Gastroesophageal sphincter (tissue), 3 donors: Measurements from ENCODE around the gene KCNMB2.

Experiments used
- EP300 ChIP-seq: sonication (generic); formaldehyde crosslinking; IDR thresholded peaks from one replicate; pipeline ENCODE4 v1.6.1; 2017; ENCODE audit warnings: antibody characterized with exemption, mild to moderate bottlenecking
- POLR2A ChIP-seq, 2 donors: fragments of 450-650 bp; IDR thresholded peaks; one replicate each; pipeline ENCODE4 v1.6.1; 2017; ENCODE audit warnings: antibody characterized with exemption in 2 of 2, mild to moderate bottlenecking in 2 of 2, moderate library complexity in 1 of 2
- POLR2AphosphoS5 ChIP-seq: sonication (generic); formaldehyde crosslinking; IDR thresholded peaks from one replicate; pipeline ENCODE4 v1.6.1; 2017; ENCODE audit warnings: antibody characterized with exemption
- TF ChIP-seq, protein P1 (sequence below), 4 experiments: fragments of 200-600 bp in 2 of 4; fragments of 450-650 bp in 2 of 4; sonication (generic) in 1 of 4; IDR thresholded peaks; one replicate each; pipeline ENCODE4 v1.5.1; 2017 to 2019; ENCODE audit warnings: antibody characterized with exemption in 4 of 4, mild to moderate bottlenecking in 2 of 4, moderate library complexity in 2 of 4

- TF ChIP-seq, protein P1, sequence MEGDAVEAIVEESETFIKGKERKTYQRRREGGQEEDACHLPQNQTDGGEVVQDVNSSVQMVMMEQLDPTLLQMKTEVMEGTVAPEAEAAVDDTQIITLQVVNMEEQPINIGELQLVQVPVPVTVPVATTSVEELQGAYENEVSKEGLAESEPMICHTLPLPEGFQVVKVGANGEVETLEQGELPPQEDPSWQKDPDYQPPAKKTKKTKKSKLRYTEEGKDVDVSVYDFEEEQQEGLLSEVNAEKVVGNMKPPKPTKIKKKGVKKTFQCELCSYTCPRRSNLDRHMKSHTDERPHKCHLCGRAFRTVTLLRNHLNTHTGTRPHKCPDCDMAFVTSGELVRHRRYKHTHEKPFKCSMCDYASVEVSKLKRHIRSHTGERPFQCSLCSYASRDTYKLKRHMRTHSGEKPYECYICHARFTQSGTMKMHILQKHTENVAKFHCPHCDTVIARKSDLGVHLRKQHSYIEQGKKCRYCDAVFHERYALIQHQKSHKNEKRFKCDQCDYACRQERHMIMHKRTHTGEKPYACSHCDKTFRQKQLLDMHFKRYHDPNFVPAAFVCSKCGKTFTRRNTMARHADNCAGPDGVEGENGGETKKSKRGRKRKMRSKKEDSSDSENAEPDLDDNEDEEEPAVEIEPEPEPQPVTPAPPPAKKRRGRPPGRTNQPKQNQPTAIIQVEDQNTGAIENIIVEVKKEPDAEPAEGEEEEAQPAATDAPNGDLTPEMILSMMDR (IDR thresholded peaks at IDR 0.05), result no peak
- no peak for TF ChIP-seq POLR2A (IDR thresholded peaks at IDR 0.05)
- no peak for TF ChIP-seq POLR2AphosphoS5
- no peak for TF ChIP-seq EP300
These were observed 52.4 kb downstream of the KCNMB2 start for GRCh38 chr3:178588628-178589027.
